Loucy (cell line): ENCODE data around the gene VSIG8.

ENCODE experiments used
- H2AFZ ChIP-seq: fragments of 200-600 bp; sonication (generic); 2 replicates; pipeline ENCODE4 v1.6.0; 2016; ENCODE audit warnings: antibody characterized with exemption, mild to moderate bottlenecking, low read length, moderate library complexity
- H3F3A ChIP-seq: fragments of 200-600 bp; 2 replicates; pipeline ENCODE4 v1.6.0; 2016; ENCODE audit warnings: antibody characterized with exemption, low read depth, mild to moderate bottlenecking
- H3K27me3 ChIP-seq: fragments of 200-600 bp; sonication (generic); 2 replicates; pipeline ENCODE4 v1.6.1; 2014; ENCODE audit warnings: low read length, mild to moderate bottlenecking; ENCODE audit not compliant: insufficient read depth, poor library complexity, severe bottlenecking
- H3K36me3 ChIP-seq: fragments of 200-600 bp; sonication (generic); 2 replicates; pipeline ENCODE4 v1.6.1; 2016; ENCODE audit warnings: low read length; ENCODE audit not compliant: insufficient read depth
- H3K4me1 ChIP-seq: fragments of 200-600 bp; sonication (generic); 2 replicates; pipeline ENCODE4 v1.5.1; 2014; ENCODE audit warnings: low read length, mild to moderate bottlenecking; ENCODE audit not compliant: insufficient read depth, poor library complexity, severe bottlenecking
- H3K4me2 ChIP-seq: fragments of 200-600 bp; sonication (generic); 2 replicates; pipeline ENCODE4 v1.6.0; 2014; ENCODE audit warnings: antibody characterized with exemption, low read length, low read depth, mild to moderate bottlenecking; ENCODE audit not compliant: poor library complexity, severe bottlenecking
- H3K4me3 ChIP-seq: fragments of 200-600 bp; sonication (generic); 2 replicates; pipeline ENCODE4 v1.5.1; 2014; ENCODE audit warnings: low read length, mild to moderate bottlenecking, mixed read lengths; ENCODE audit not compliant: poor library complexity, severe bottlenecking
- H3K79me2 ChIP-seq: fragments of 200-600 bp; sonication (generic); 2 replicates; pipeline ENCODE4 v1.6.1; 2014; ENCODE audit warnings: low read length; ENCODE audit not compliant: insufficient read depth
- H3K9ac ChIP-seq: fragments of 200-600 bp; sonication (generic); 2 replicates; pipeline ENCODE4 v1.6.0; 2014; ENCODE audit warnings: mild to moderate bottlenecking, low read depth, low read length, moderate library complexity; ENCODE audit not compliant: poor library complexity, severe bottlenecking
- H3K9me2 ChIP-seq: fragments of 200-600 bp; sonication (generic); replicated peaks from 2 replicates; pipeline ENCODE4 v1.6.1; 2016; ENCODE audit warnings: low read depth, low read length, mixed read lengths
- H3K9me3 ChIP-seq: fragments of 200-600 bp; sonication (generic); 2 replicates; pipeline ENCODE4 v1.6.1; 2014; ENCODE audit warnings: mild to moderate bottlenecking, antibody characterized with exemption, low read length, low read depth; ENCODE audit not compliant: insufficient read depth
- H4K20me1 ChIP-seq: fragments of 200-600 bp; sonication (generic); 2 replicates; pipeline ENCODE4 v1.6.0; 2014; ENCODE audit warnings: antibody characterized with exemption, low read length, mild to moderate bottlenecking; ENCODE audit not compliant: insufficient read depth, poor library complexity, severe bottlenecking
- EZH2phosphoT487 ChIP-seq: fragments of 200-600 bp; IDR thresholded peaks from 2 replicates; pipeline ENCODE4 v1.6.1; 2018; ENCODE audit warnings: antibody characterized with exemption, mild to moderate bottlenecking, moderate library complexity, borderline replicate concordance
- TF ChIP-seq, protein P1 (sequence below): fragments of 200-600 bp; sonication (generic); conservative IDR thresholded peaks from 2 replicates; pipeline ENCODE4 v1.5.1; 2014; ENCODE audit warnings: mild to moderate bottlenecking, antibody characterized with exemption, low read length

Gene VSIG8

GRCh38 chr1:159877695-159878444, 15.4 kb upstream of the VSIG8 start:
- Histone ChIP-seq H3K4me1 (peaks cover 19% of the 10 kb centered on the region), H4K20me1 (no peaks in the 10 kb centered on the region), H3K79me2 (no peaks in the 10 kb centered on the region), H3K9me2 (no peaks in the 10 kb centered on the region), H2AFZ (no peak overlapping the region), H3K4me3 (no peak overlapping the region), H3K9ac (no peak overlapping the region), H3K27me3 (no peaks in the 10 kb centered on the region), H3K9me3 (no peaks in the 10 kb centered on the region), H3F3A (no peaks in the 10 kb centered on the region), H3K4me2 (no peak overlapping the region), H3K36me3 (no peaks in the 10 kb centered on the region)
- TF ChIP-seq EZH2phosphoT487 = no peak

DNA sequence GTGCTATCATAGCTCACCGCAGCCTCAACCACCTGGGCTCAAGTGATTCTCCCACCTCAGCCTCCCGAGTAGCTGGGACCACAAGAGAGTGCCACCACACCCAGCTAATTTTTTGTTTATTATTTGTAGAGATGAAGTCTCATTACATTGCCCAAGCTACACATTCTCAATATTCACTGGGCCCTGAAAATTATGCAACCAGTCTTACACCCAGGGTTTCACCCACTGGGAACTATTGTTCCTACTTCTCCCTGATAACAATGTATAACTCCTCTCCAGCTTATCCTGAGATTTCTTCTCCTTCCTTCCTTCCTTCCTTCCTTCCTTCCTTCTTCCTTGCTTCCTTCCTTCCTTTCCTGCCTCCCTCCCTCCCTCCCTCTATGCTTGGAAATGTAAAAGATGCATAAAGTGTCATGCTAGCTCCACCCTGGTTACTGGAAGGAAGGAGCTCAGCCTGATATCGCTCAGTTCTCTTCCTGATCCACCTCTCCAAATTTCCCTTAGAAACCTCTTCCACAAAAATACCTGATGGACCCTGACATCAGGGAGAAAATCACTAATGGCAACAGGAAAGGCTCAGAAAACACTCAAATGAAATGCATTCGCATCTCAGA, 11.2 kb upstream of the VSIG8 start:
- Histone ChIP-seq H3K4me3 (no peak overlapping the region), H3K9ac (no peak overlapping the region), H3K36me3 (no peaks in the 10 kb centered on the region), H3K9me2 (no peaks in the 10 kb centered on the region), H3K4me2 (no peak overlapping the region), H3K9me3 (no peaks in the 10 kb centered on the region), H3K27me3 (no peaks in the 10 kb centered on the region), H4K20me1 (no peaks in the 10 kb centered on the region), H2AFZ (no peak overlapping the region), H3K79me2 (no peaks in the 10 kb centered on the region), H3F3A (no peaks in the 10 kb centered on the region), H3K4me1 (peaks cover 21% of the 10 kb centered on the region)
- TF ChIP-seq EZH2phosphoT487 = no peak
- TF ChIP-seq, protein P1, sequence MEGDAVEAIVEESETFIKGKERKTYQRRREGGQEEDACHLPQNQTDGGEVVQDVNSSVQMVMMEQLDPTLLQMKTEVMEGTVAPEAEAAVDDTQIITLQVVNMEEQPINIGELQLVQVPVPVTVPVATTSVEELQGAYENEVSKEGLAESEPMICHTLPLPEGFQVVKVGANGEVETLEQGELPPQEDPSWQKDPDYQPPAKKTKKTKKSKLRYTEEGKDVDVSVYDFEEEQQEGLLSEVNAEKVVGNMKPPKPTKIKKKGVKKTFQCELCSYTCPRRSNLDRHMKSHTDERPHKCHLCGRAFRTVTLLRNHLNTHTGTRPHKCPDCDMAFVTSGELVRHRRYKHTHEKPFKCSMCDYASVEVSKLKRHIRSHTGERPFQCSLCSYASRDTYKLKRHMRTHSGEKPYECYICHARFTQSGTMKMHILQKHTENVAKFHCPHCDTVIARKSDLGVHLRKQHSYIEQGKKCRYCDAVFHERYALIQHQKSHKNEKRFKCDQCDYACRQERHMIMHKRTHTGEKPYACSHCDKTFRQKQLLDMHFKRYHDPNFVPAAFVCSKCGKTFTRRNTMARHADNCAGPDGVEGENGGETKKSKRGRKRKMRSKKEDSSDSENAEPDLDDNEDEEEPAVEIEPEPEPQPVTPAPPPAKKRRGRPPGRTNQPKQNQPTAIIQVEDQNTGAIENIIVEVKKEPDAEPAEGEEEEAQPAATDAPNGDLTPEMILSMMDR = no peak

GRCh38 chr1:159872891-159873290, 10.4 kb upstream of the VSIG8 start:
- no peak overlapping the region for H3K4me2 ChIP-seq
- no peaks in the 10 kb centered on the region for H3F3A ChIP-seq
- H3K27me3 ChIP-seq = no peaks in the 10 kb centered on the region
- no peaks in the 10 kb centered on the region for H3K79me2 ChIP-seq
- peaks cover 25% of the 10 kb centered on the region for H3K4me1 ChIP-seq
- H3K9ac ChIP-seq = no peak overlapping the region
- no peaks in the 10 kb centered on the region for H4K20me1 ChIP-seq
- TF ChIP-seq, protein P1 = no peak
- TF ChIP-seq EZH2phosphoT487 = no peak
- H3K9me3 ChIP-seq = no peaks in the 10 kb centered on the region
- H3K4me3 ChIP-seq = no peak overlapping the region
- H3K9me2 ChIP-seq = no peaks in the 10 kb centered on the region
- no peak overlapping the region for H2AFZ ChIP-seq
- no peaks in the 10 kb centered on the region for H3K36me3 ChIP-seq

DNA sequence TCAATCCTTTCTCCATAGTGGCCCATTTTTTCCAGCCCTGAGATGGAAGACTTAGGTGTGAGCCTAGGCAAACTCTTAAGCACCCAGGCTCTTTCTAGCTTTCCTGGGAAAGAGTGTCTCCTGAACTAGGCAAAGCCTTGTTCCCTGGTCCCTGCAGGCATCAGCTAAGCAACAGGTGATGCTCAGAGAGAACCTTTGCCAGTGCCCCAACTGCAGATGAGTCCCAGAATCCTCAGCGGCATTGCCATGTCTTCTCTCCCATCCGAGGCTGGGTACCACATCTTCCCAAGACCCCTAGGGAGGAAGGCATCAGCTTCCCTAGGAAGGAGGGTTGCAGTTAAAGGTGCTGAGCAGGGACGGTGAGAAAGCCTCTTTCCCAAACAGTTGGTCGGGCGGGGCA, 8.2 kb upstream of the VSIG8 start:
- Histone ChIP-seq H3K79me2 (no peaks in the 10 kb centered on the region), H3K27me3 (no peaks in the 10 kb centered on the region), H3K4me2 (no peak overlapping the region), H3K4me3 (no peak overlapping the region), H3K4me1 (peaks cover 46% of the 10 kb centered on the region), H4K20me1 (no peaks in the 10 kb centered on the region), H3K9me3 (no peaks in the 10 kb centered on the region), H2AFZ (no peak overlapping the region), H3K36me3 (no peaks in the 10 kb centered on the region), H3K9ac (no peak overlapping the region), H3F3A (no peaks in the 10 kb centered on the region), H3K9me2 (no peaks in the 10 kb centered on the region)
- TF ChIP-seq EZH2phosphoT487 = no peak
- TF ChIP-seq, protein P1 = no peak
